ENCODE data around the gene NFATC1. TPM values are rescaled to one million over a fixed set of nuclear protein-coding genes. Genes with fewer than 3 reads are reported as not detected.

Gene NFATC1
- total RNA-seq, 1 donor from 2014 or later = 5.6 TPM

DNA sequence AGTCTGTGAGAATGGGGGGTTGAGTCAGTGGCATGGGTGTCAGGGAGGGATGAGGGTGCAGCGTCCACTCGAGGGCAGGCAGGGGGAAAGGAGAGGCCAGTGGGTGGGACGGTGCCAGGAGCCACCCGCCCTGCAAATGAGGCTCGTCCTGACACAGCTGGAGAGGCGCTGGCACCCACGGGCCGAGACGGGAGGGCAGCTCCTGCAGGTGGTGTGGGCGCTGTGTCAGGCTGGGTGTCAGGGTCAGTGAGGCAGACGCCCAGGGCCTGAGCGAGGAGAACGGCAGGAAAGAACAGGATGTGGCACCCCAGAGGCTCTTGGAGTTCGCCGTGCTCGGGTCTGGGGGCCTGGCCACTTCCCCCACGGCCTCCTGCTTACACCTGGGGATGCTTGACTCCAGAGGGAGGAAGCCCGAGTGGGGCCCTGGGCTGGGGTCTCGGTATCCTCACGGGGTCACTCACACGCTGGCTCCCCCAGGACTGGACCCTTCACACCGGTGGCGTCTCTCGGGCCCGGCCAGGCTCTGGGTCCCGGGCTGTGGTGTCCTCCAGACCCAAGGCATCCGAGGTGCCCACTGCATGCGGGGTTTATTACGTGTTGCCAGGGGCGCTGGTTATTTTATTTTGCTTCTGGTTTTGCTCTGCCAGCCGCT, 153.4 kb downstream of the NFATC1 start:
- H3K27ac Mint-ChIP-seq = no peak overlapping the region
- no peak for DNase-seq (ENCODE audit: low spot score, unreplicated experiment)
- H3K36me3 Mint-ChIP-seq (ENCODE audit: insufficient read depth) = no peaks in the 10 kb centered on the region

DNA sequence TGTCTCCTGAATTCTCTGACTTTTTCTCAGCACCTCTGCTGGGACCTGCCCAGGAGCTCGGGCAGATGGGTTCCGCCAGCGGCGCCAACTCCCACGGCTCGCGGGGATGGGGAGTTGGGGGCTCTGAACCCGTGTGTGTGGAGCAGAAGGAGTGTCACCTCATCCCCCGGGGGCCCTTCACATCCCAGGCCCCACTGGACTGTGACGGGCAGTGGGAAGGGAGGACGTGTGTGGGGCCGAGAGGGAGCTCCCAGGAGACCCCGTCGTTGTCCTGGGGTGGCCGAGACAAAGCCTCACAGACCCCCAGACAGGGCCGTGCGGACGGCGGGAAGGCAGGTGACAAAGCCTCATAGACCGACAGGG, 153.9 kb downstream of the NFATC1 start:
- H3K4me1 Mint-ChIP-seq (ENCODE audit: low read depth) = no peaks in the 10 kb centered on the region
- H3K4me3 Mint-ChIP-seq (ENCODE audit: low read depth) = no peak overlapping the region
- no peak overlapping the region for H3K27ac Mint-ChIP-seq
- no peak for DNase-seq (ENCODE audit: low spot score, unreplicated experiment)
- no peaks in the 10 kb centered on the region for H3K27me3 Mint-ChIP-seq
- H3K9me3 Mint-ChIP-seq (ENCODE audit: low read depth) = no peaks in the 10 kb centered on the region
- TF ChIP-seq, protein P1, sequence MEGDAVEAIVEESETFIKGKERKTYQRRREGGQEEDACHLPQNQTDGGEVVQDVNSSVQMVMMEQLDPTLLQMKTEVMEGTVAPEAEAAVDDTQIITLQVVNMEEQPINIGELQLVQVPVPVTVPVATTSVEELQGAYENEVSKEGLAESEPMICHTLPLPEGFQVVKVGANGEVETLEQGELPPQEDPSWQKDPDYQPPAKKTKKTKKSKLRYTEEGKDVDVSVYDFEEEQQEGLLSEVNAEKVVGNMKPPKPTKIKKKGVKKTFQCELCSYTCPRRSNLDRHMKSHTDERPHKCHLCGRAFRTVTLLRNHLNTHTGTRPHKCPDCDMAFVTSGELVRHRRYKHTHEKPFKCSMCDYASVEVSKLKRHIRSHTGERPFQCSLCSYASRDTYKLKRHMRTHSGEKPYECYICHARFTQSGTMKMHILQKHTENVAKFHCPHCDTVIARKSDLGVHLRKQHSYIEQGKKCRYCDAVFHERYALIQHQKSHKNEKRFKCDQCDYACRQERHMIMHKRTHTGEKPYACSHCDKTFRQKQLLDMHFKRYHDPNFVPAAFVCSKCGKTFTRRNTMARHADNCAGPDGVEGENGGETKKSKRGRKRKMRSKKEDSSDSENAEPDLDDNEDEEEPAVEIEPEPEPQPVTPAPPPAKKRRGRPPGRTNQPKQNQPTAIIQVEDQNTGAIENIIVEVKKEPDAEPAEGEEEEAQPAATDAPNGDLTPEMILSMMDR (IDR thresholded peaks at IDR 0.05; ENCODE audit: unreplicated experiment) = no peak
- H3K36me3 Mint-ChIP-seq (ENCODE audit: insufficient read depth) = no peaks in the 10 kb centered on the region

More for the DNA sequence above, 153.4 kb downstream of the NFATC1 start:
- Mint-ChIP-seq H3K4me1 (ENCODE audit: low read depth) (no peaks in the 10 kb centered on the region), H3K4me3 (ENCODE audit: low read depth) (no peak overlapping the region), H3K9me3 (ENCODE audit: low read depth) (no peaks in the 10 kb centered on the region), H3K27me3 (no peaks in the 10 kb centered on the region)
- TF ChIP-seq, protein P1 (IDR thresholded peaks at IDR 0.05; ENCODE audit: unreplicated experiment) = no peak

DNA sequence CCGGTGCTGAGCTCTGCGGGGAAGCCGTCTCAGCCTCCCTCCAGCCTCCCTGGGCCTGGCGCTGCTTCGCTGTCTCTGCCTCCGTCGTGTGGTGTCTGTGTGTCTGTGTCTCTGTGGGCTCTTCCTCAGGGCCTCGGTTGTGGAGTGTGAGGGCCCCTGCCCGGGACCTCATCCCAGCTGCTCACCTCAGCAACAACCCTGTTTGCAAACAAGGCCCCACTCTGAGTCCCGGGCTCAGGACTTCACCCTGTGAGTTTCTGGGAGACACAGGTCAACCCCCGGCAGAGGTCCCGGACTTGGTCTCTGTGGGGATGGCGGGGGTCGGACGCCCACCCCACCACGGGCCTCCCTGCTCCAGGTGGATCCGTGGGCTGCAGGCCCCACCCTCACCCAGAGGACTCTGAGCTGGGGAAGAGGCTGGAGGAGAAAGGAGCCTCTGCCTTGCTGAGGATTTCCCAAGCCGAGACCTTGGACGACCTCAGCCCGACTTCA, 156.5 kb downstream of the NFATC1 start:
- no peaks in the 10 kb centered on the region for H3K9me3 Mint-ChIP-seq (ENCODE audit: low read depth)
- TF ChIP-seq, protein P1 (IDR thresholded peaks at IDR 0.05; ENCODE audit: unreplicated experiment) = no peak
- no peak overlapping the region for H3K27ac Mint-ChIP-seq
- no peak for DNase-seq (ENCODE audit: low spot score, unreplicated experiment)
- H3K36me3 Mint-ChIP-seq (ENCODE audit: insufficient read depth) = no peaks in the 10 kb centered on the region
- H3K27me3 Mint-ChIP-seq = no peaks in the 10 kb centered on the region
- H3K4me1 Mint-ChIP-seq (ENCODE audit: low read depth) = no peaks in the 10 kb centered on the region
- no peak overlapping the region for H3K4me3 Mint-ChIP-seq (ENCODE audit: low read depth)

DNA sequence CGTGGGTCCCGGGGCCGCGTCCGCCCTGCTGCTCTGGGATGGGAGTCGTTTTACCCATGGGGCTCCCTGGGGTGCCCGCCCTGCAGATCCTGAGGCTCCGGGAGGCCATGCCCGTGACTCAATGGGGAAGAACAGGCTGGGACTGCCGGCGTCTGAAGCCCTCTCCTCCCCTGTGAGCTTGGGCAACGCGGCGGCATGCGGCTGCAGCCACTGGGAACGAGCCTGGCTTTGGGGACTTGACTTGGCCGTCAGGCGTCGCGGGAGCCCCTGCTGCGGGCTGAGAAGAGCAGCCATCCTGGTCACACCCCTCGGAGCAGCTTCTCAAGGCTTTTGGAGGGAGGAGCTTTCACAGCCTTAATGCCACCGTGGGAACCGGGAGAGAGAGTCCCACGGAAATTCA, 157.0 kb downstream of the NFATC1 start:
- Mint-ChIP-seq H3K27ac (no peak overlapping the region), H3K36me3 (ENCODE audit: insufficient read depth) (no peaks in the 10 kb centered on the region), H3K4me1 (ENCODE audit: low read depth) (no peaks in the 10 kb centered on the region), H3K9me3 (ENCODE audit: low read depth) (no peaks in the 10 kb centered on the region), H3K27me3 (no peaks in the 10 kb centered on the region), H3K4me3 (ENCODE audit: low read depth) (no peak overlapping the region)
- TF ChIP-seq, protein P1 (IDR thresholded peaks at IDR 0.05; ENCODE audit: unreplicated experiment) = no peak
- DNase-seq (ENCODE audit: low spot score, unreplicated experiment) = no peak

DNA sequence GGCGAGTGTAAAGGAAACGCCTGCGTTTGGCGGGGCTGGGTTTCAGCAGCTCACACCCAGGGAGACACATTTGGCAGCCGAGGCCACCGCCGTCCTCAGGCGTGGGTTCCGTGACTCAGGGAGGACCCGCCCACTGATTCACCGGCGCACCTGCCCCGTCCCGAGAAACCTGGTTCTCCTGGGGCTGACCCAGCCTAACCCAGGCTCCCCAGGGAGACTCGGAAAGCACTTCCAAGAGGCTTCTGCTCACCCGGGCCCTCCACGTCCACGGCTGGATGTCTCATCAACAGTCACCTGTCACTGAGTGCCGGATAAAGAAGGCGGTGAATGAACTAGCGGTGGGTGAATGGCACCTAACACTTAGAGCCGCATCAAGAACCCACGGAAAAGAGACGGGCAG, 157.4 kb downstream of the NFATC1 start:
- Mint-ChIP-seq H3K4me1 (ENCODE audit: low read depth) (no peaks in the 10 kb centered on the region), H3K27ac (no peak overlapping the region)

More for the DNA sequence above, 157.4 kb downstream of the NFATC1 start:
- no peak overlapping the region for H3K4me3 Mint-ChIP-seq (ENCODE audit: low read depth)
- DNase-seq (ENCODE audit: low spot score, unreplicated experiment) = no peak
- H3K36me3 Mint-ChIP-seq (ENCODE audit: insufficient read depth) = no peaks in the 10 kb centered on the region
- TF ChIP-seq, protein P1 (IDR thresholded peaks at IDR 0.05; ENCODE audit: unreplicated experiment) = no peak
- no peaks in the 10 kb centered on the region for H3K27me3 Mint-ChIP-seq
- no peaks in the 10 kb centered on the region for H3K9me3 Mint-ChIP-seq (ENCODE audit: low read depth)

Measured in progenitor cell of endocrine pancreas (in vitro differentiated cells).